Prostate gland (tissue), 2 donors: ENCODE measurements around the gene CCDC78.
A peak's percentile ranks its signal among the peaks of the same experiment; 100 is the strongest.

ENCODE experiments used
- POLR2A ChIP-seq: fragments of 450-650 bp; IDR thresholded peaks from one replicate; pipeline ENCODE4 v1.6.1; 2016; ENCODE audit warnings: antibody characterized with exemption, mild to moderate bottlenecking
- POLR2AphosphoS5 ChIP-seq: sonication (generic); formaldehyde crosslinking; IDR thresholded peaks from one replicate; pipeline ENCODE4 v1.6.1; 2017; ENCODE audit warnings: antibody characterized with exemption
- TF ChIP-seq, protein P1 (sequence below), 4 experiments: fragments of 200-600 bp in 2 of 4; fragments of 450-650 bp in 2 of 4; sonication (generic) in 2 of 4; IDR thresholded peaks; 1 replicate in 3 of 4; 2 replicates in 1 of 4; pipeline ENCODE4 v1.5.1; 2016 to 2019; ENCODE audit warnings: antibody characterized with exemption in 4 of 4, mild to moderate bottlenecking in 2 of 4, moderate library complexity in 2 of 4

DNA sequence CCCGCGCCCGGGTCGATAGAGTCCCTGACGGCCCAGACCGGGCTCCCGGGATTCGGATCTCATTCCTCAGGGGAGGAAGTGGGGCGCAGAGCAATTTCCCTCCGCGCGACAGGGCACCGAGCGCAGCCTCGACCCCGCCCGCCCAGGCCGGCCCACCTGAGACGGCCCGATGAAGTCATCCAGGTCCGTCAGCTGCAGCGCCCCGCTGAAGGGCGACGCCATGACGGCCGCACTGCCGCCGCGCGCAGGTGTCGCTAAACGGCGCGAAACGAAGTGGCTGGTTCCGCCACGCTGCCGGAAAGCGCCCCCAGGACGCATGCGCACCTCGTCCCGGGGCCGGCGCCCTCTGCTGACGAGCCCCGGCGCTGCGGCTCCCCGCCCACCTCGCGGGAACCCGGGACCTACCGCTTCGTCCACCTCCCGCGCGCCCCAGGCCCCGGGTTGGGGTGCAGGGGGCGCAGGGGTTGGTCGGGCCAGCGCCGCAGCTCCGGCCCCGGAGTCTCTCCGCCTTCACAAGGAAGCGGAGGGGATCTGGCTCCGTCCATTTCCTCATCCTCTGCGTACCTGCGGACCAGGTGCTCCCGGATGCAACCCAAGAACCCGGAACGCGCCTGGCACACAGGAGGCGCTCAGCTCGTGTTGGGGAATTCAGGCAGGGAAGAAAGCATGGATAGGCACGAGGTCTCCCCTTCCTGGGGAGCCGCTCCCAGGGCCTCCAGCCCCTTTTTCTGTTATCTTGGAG, 14.7 kb upstream of the CCDC78 start, which contains the start of gene CIAO3:
- TF ChIP-seq, protein P1, sequence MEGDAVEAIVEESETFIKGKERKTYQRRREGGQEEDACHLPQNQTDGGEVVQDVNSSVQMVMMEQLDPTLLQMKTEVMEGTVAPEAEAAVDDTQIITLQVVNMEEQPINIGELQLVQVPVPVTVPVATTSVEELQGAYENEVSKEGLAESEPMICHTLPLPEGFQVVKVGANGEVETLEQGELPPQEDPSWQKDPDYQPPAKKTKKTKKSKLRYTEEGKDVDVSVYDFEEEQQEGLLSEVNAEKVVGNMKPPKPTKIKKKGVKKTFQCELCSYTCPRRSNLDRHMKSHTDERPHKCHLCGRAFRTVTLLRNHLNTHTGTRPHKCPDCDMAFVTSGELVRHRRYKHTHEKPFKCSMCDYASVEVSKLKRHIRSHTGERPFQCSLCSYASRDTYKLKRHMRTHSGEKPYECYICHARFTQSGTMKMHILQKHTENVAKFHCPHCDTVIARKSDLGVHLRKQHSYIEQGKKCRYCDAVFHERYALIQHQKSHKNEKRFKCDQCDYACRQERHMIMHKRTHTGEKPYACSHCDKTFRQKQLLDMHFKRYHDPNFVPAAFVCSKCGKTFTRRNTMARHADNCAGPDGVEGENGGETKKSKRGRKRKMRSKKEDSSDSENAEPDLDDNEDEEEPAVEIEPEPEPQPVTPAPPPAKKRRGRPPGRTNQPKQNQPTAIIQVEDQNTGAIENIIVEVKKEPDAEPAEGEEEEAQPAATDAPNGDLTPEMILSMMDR (IDR thresholded peaks at IDR 0.05), result peak; percentile 97 to 100 (median 99)
- TF ChIP-seq POLR2A (peak; percentile 75), POLR2AphosphoS5 (peak; percentile 98)
